ENCODE data around the gene PYHIN1. TPM values are rescaled to one million over a fixed set of nuclear protein-coding genes. Genes with fewer than 3 reads are reported as not detected.

PYHIN1 gene
- total and polyA plus RNA-seq, 4 donors: 0.43 to 2.4 (median 0.94) TPM

GRCh38 chr1:159012495-159012894 is 81.1 kb downstream of the PYHIN1 start:
- Histone ChIP-seq H3K4me1 (ENCODE audit: control insufficient read depth in 5 of 5, insufficient read depth in 5 of 5, low read length in 5 of 5) (peaks cover 0 to 22% (median 8%) of the 10 kb centered on the region in 5 donors), H3K27ac (ENCODE audit: low read depth in 1 of 2, low read length in 1 of 2) (peak overlapping the region; percentile 56 to 88), H3K9me3 (ENCODE audit: control insufficient read depth in 4 of 4, insufficient read depth in 3 of 4, low read length in 3 of 4) (peaks cover 0 to 2% (median 0%) of the 10 kb centered on the region in 4 donors)

GRCh38 chr1:159014003-159014571 is 82.7 kb downstream of the PYHIN1 start:
- Histone ChIP-seq H3K4me1 (ENCODE audit: control insufficient read depth in 5 of 5, insufficient read depth in 5 of 5, low read length in 5 of 5) (peaks cover 0 to 15% (median 7%) of the 10 kb centered on the region in 5 donors), H3K9me3 (ENCODE audit: control insufficient read depth in 4 of 4, insufficient read depth in 3 of 4, low read length in 3 of 4) (peaks cover 0 to 2% (median 0%) of the 10 kb centered on the region in 4 donors), H3K36me3 (ENCODE audit: control insufficient read depth in 4 of 4, insufficient read depth in 4 of 4, low read length in 4 of 4) (peaks cover 5 to 36% (median 19%) of the 10 kb centered on the region in 4 donors), H3K4me3 (no peak overlapping the region), H3K27me3 (ENCODE audit: control insufficient read depth in 3 of 3, insufficient read depth in 3 of 3, low read length in 2 of 3) (no peaks in the 10 kb centered on the region), H3K9ac (ENCODE audit: insufficient read depth in 1 of 2, low read length in 2 of 2) (no peak overlapping the region), H3K27ac (ENCODE audit: low read depth in 1 of 2, low read length in 1 of 2) (peak overlapping the region in 1 of 2 donors; percentile 21)
- ATAC-seq (ENCODE audit: insufficient read depth, low FRiP score) (no peak), DNase-seq (no peak)
- 86 to 94% methylated on average over 3 of the region's 3 CpGs for WGBS, 2 donors
- no peak for TF ChIP-seq CTCF (IDR thresholded peaks at IDR 0.05; ENCODE audit: control extremely low read depth, extremely low read depth)

More at GRCh38 chr1:159012495-159012894, 81.1 kb downstream of the PYHIN1 start:
- TF ChIP-seq CTCF (IDR thresholded peaks at IDR 0.05; ENCODE audit: control extremely low read depth, extremely low read depth): no peak
- Histone ChIP-seq H3K4me3 (peak overlapping the region; percentile 45), H3K27me3 (ENCODE audit: control insufficient read depth in 3 of 3, insufficient read depth in 3 of 3, low read length in 2 of 3) (no peaks in the 10 kb centered on the region), H3K9ac (ENCODE audit: insufficient read depth in 1 of 2, low read length in 2 of 2) (peak overlapping the region in 1 of 2 donors; percentile 67), H3K36me3 (ENCODE audit: control insufficient read depth in 4 of 4, insufficient read depth in 4 of 4, low read length in 4 of 4) (peaks cover 0 to 22% (median 16%) of the 10 kb centered on the region in 4 donors)
- 8 to 21% methylated on average over 6 of the region's 6 CpGs for WGBS, 2 donors
- DNase-seq: peak in 2 of 3 donors; percentile 57 to 70
- ATAC-seq (ENCODE audit: insufficient read depth, low FRiP score): no peak

GRCh38 chr1:159014851-159015250 is 83.5 kb downstream of the PYHIN1 start:
- peaks cover 0 to 15% (median 6%) of the 10 kb centered on the region in 5 donors for H3K4me1 ChIP-seq (ENCODE audit: control insufficient read depth in 5 of 5, insufficient read depth in 5 of 5, low read length in 5 of 5)
- H3K36me3 ChIP-seq (ENCODE audit: control insufficient read depth in 4 of 4, insufficient read depth in 4 of 4, low read length in 4 of 4): peaks cover 5 to 36% (median 20%) of the 10 kb centered on the region in 4 donors
- DNase-seq: no peak
- no peak overlapping the region for H3K27ac ChIP-seq (ENCODE audit: low read depth in 1 of 2, low read length in 1 of 2)
- H3K4me3 ChIP-seq: no peak overlapping the region
- H3K9ac ChIP-seq (ENCODE audit: insufficient read depth in 1 of 2, low read length in 2 of 2): no peak overlapping the region
- no peaks in the 10 kb centered on the region for H3K27me3 ChIP-seq (ENCODE audit: control insufficient read depth in 3 of 3, insufficient read depth in 3 of 3, low read length in 2 of 3)
- WGBS, 2 donors: 81 to 83% methylated on average over 3 of the region's 3 CpGs
- H3K9me3 ChIP-seq (ENCODE audit: control insufficient read depth in 4 of 4, insufficient read depth in 3 of 4, low read length in 3 of 4): peaks cover 0 to 2% (median 0%) of the 10 kb centered on the region in 4 donors
- no peak for ATAC-seq (ENCODE audit: insufficient read depth, low FRiP score)
- TF ChIP-seq CTCF (IDR thresholded peaks at IDR 0.05; ENCODE audit: control extremely low read depth, extremely low read depth): no peak

All from lung (tissue), 12 donors.